Vagina (tissue), 2 donors: ENCODE data around the gene CAPZB. TPM values are rescaled to one million over a fixed set of nuclear protein-coding genes. Genes with fewer than 3 reads are reported as not detected.

ENCODE experiments used
- DNase-seq, 2 donors: peaks; one replicate each; pipeline ENCODE4 v3.0.0-alpha.2; 2017; ENCODE audit errors: extremely low spot score in 2 of 2
- H3K27ac ChIP-seq: fragments of 200-600 bp; sonication (generic); one replicate; pipeline ENCODE4 v1.5.1; 2019
- H3K27me3 ChIP-seq: fragments of 200-600 bp; sonication (generic); one replicate; pipeline ENCODE4 v1.5.1; 2019
- H3K36me3 ChIP-seq, 2 donors: fragments of 200-600 bp; sonication (generic); one replicate each; pipeline ENCODE4 v1.5.1; 2017 to 2019
- H3K4me1 ChIP-seq: fragments of 200-600 bp; sonication (generic); one replicate; pipeline ENCODE4 v1.5.1; 2019
- H3K4me3 ChIP-seq, 2 donors: fragments of 200-600 bp; sonication (generic); 1 replicate in 1 of 2; 2 replicates in 1 of 2; pipeline ENCODE4 v1.5.1; 2016 to 2019
- H3K9me3 ChIP-seq: fragments of 200-600 bp; sonication (generic); one replicate; pipeline ENCODE4 v1.5.1; 2019
- CTCF ChIP-seq, 3 experiments: fragments of 450-650 bp in 2 of 3; fragments of 200-600 bp in 1 of 3; sonication (generic) in 1 of 3; IDR thresholded peaks; one replicate each; pipeline ENCODE4 v1.5.1; 2017 to 2019; ENCODE audit warnings: antibody characterized with exemption in 3 of 3, mild to moderate bottlenecking in 2 of 3, moderate library complexity in 2 of 3
- POLR2A ChIP-seq, 2 donors: fragments of 450-650 bp; IDR thresholded peaks; one replicate each; pipeline ENCODE4 v1.6.1; 2017; ENCODE audit warnings: antibody characterized with exemption in 2 of 2, mild to moderate bottlenecking in 2 of 2, moderate library complexity in 2 of 2
- POLR2AphosphoS5 ChIP-seq, 2 donors: sonication (generic); formaldehyde crosslinking; IDR thresholded peaks; one replicate each; pipeline ENCODE4 v1.9.0; 2017; ENCODE audit warnings: antibody characterized with exemption in 2 of 2, mild to moderate bottlenecking in 2 of 2, low read depth in 1 of 2; ENCODE audit not compliant: insufficient read depth in 1 of 2
- intact Hi-C: fragments of 100-400 bp; cut with DNase I; formaldehyde crosslinking; loops from one replicate; pipeline ENCODE4 v1.15.1; 2023
- total RNA-seq: library from RNA; depleted of rRNA; stranded (reverse); fragments of >200 nt; gene quantifications from one replicate; pipeline ENCODE4 v1.2.3, GENCODE V29; 2016

CAPZB gene
- total RNA-seq, 1 donor from 2014 or later: 152 TPM

GRCh38 chr1:19366599-19367536, 118.5 kb downstream of the CAPZB start:
- peak in 1 of 2 donors; percentile 43 for TF ChIP-seq POLR2AphosphoS5 (IDR thresholded peaks at IDR 0.05; ENCODE audit: insufficient read depth in 1 of 2, low read depth in 1 of 2)
- TF ChIP-seq CTCF (IDR thresholded peaks at IDR 0.05): no peak
- Histone ChIP-seq H3K27ac (peak overlapping the region; percentile 75), H3K9me3 (no peaks in the 10 kb centered on the region), H3K27me3 (no peaks in the 10 kb centered on the region), H3K36me3 (no peaks in the 10 kb centered on the region), H3K4me3 (no peak overlapping the region), H3K4me1 (peaks cover 98% of the 10 kb centered on the region)
- intact Hi-C loops: no loop called here
- no peak for DNase-seq

GRCh38 chr1:19365721-19366120, 119.6 kb downstream of the CAPZB start:
- TF ChIP-seq POLR2A (IDR thresholded peaks at IDR 0.05) (no peak), CTCF (IDR thresholded peaks at IDR 0.05) (no peak), POLR2AphosphoS5 (IDR thresholded peaks at IDR 0.05; ENCODE audit: insufficient read depth in 1 of 2, low read depth in 1 of 2) (no peak)
- Histone ChIP-seq H3K36me3 (no peaks in the 10 kb centered on the region), H3K9me3 (no peaks in the 10 kb centered on the region), H3K27me3 (no peaks in the 10 kb centered on the region), H3K27ac (peak overlapping the region; percentile 75), H3K4me3 (no peak overlapping the region), H3K4me1 (peaks cover 98% of the 10 kb centered on the region)
- intact Hi-C loops: no loop called here
- no peak for DNase-seq

- DNase-seq: no peak
- peak overlapping the region; percentile 75 for H3K27ac ChIP-seq
- no peaks in the 10 kb centered on the region for H3K9me3 ChIP-seq
- peaks cover 98% of the 10 kb centered on the region for H3K4me1 ChIP-seq
- no peaks in the 10 kb centered on the region for H3K36me3 ChIP-seq
- intact Hi-C loops: no loop called here
- no peak for TF ChIP-seq POLR2A (IDR thresholded peaks at IDR 0.05)
- peak overlapping the region in 1 of 2 donors; percentile 4 for H3K4me3 ChIP-seq
- no peaks in the 10 kb centered on the region for H3K27me3 ChIP-seq
Observed at GRCh38 chr1:19363536-19364152, 121.7 kb downstream of the CAPZB start.

GRCh38 chr1:19361611-19362147, 123.7 kb downstream of the CAPZB start:
- Histone ChIP-seq H3K27me3 (no peaks in the 10 kb centered on the region), H3K4me3 (no peak overlapping the region), H3K36me3 (no peaks in the 10 kb centered on the region), H3K9me3 (no peaks in the 10 kb centered on the region), H3K27ac (peak overlapping the region; percentile 75), H3K4me1 (peaks cover 85% of the 10 kb centered on the region)
- intact Hi-C loops: no loop called here
- TF ChIP-seq CTCF (IDR thresholded peaks at IDR 0.05) (no peak), POLR2A (IDR thresholded peaks at IDR 0.05) (no peak), POLR2AphosphoS5 (IDR thresholded peaks at IDR 0.05; ENCODE audit: insufficient read depth in 1 of 2, low read depth in 1 of 2) (no peak)
- no peak for DNase-seq

- Histone ChIP-seq H3K9me3 (no peaks in the 10 kb centered on the region), H3K27ac (peak overlapping the region; percentile 75), H3K27me3 (no peaks in the 10 kb centered on the region), H3K4me3 (peak overlapping the region in 1 of 2 donors; percentile 12), H3K4me1 (peaks cover 84% of the 10 kb centered on the region), H3K36me3 (peaks cover 0 to 6% of the 10 kb centered on the region in 2 donors)
- no peak for TF ChIP-seq POLR2A (IDR thresholded peaks at IDR 0.05)
- no peak for TF ChIP-seq CTCF (IDR thresholded peaks at IDR 0.05)
- peak in 1 of 2 donors; percentile 13 for TF ChIP-seq POLR2AphosphoS5 (IDR thresholded peaks at IDR 0.05; ENCODE audit: insufficient read depth in 1 of 2, low read depth in 1 of 2)
- intact Hi-C loops: no loop called here
- DNase-seq: no peak
Observed at GRCh38 chr1:19360843-19361610, 124.3 kb downstream of the CAPZB start.
